Measurements from ENCODE around the gene MRNIP.

MRNIP gene

DNA sequence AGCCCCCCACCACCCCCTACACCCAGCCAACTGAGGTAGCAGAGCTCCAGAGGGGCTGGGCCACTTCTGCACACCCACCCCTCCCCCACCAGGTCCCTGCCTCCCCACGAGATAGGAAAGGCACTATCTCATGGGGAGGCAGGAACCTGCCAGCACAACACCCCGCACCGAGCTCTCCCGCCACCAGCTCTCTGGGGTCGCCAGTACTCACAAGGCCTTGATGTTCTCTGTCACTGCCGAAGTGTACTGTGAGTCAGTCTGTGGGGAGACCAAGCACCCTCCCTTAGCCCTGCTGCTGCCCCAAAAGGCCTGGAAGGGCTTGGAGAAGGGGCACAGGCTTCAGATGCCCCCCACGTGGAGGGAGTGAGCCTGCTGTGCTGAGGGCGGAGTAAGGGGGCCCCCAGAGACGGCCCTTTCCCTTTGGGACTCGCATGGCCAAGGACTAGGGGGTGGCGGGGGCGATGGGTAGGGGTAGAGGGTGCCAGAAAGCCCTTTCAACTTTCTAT is 57.9 kb downstream of the MRNIP start:
- no peak for DNase-seq (ENCODE audit: extremely low read depth, low read depth)
- TF ChIP-seq CTCF (IDR thresholded peaks at IDR 0.05; ENCODE audit: low read depth, low read length), result no peak

DNA sequence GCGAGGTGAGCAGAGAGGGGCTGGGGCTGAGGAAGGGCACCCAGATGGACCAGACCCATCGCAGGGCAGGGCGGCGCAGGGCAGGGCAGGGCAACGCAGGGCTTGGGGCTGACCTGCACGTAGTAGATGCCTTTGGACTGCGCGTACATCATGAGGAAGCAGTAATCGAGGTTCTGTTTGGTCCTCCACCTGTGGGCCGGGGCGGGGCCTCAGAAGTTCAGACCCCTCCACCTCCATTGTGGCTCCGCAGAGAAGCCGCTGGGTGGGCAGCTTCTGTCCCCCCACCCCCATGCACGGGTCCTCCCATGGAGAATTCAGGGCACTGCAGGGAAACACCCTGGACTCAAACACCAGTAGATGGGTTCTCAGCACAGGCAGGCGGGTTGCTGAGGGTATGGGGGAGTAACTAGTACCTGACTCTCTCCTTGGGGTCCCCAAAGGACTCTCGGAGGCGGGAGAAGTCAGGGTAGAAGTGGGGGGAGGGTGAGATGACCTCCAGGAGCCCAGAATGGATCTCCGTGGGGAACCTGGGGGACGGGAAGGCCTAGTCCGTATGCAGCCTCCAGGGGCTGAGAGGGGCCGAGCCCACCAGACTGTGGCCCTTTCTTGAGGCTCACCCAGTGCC is 58.4 kb downstream of the MRNIP start:
- TF ChIP-seq CTCF (IDR thresholded peaks at IDR 0.05; ENCODE audit: low read depth, low read length), result no peak
- DNase-seq (ENCODE audit: extremely low read depth, low read depth), result no peak

- no peak for DNase-seq (ENCODE audit: extremely low read depth, low read depth)
- no peak for TF ChIP-seq CTCF (IDR thresholded peaks at IDR 0.05; ENCODE audit: low read depth, low read length)
Observed at GRCh38 chr5:179799644-179799973, 59.0 kb downstream of the MRNIP start.

DNA sequence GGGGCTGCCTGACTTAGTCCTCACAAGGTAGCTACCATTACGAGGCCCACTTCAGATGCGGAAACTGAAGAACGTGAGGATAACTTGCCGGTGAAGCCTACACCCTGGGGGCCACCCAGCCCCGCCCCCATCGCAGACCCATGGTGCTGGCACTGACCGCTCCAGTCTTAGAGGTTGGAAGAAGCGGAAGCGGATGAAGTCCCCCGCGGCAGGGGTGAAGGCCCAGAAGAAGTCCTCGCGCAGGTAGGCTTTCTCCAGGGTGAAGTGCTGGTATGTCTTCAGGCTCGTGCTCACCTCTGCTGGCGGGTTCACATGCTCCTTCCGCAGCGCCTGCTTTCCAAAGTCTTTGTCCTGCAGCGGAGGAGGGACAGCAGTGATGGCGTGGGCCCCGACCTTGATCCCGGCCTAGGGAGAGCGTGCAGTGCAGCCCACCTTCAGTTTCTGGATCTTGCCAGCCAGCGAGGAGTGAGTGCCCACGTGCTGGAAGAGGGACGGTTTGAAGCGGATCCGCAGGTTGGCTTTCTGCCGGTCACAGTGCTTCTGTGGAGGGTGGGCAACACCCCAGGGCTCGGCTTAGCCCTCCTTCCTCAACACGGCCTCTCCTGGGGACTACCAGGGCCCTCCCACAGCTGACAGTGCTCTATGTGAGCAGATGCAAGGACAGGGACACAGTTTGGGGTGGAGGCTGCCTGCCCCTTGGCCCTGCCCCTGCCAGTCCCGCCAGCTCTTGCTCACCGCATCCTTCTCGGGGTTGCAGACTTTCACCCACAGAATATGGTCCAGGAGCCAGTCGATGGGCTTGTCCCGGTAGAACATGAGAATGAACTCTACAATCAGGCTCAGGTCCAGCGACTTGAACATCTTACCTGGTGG is 59.6 kb downstream of the MRNIP start:
- TF ChIP-seq CTCF (IDR thresholded peaks at IDR 0.05; ENCODE audit: low read depth, low read length), result no peak
- no peak for DNase-seq (ENCODE audit: extremely low read depth, low read depth)

DNA sequence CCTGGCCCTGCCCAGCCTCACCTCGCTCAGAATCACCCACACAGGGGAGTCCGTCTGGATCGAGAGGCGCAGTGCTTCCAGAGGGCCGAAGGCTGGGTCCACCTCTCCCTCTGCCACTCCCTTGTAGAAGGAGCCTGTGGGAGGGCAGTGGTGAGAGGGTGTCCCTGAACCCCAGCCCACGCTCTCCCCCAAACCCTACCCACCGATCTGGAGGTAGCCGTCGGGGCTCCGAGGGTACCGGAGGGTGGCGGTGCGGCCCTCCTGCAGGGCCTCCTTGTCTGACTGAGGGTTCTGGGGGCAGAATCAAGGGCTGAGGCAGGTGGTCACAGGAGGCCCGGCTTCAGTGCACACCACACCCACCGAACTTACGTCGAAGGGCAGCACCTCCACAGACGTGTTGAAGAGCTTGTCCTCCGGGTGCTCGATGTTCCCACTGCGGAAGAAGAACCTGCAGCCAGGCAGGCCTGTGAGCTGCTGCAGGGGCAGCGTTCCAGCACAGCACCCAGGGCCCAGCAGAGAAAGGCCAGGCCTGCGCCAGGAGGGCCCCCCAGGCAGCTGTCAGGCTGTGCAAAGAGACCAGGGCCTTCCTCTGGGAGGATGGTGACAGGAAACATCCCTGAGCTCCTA is 60.4 kb downstream of the MRNIP start:
- TF ChIP-seq CTCF (IDR thresholded peaks at IDR 0.05; ENCODE audit: low read depth, low read length), result no peak
- no peak for DNase-seq (ENCODE audit: extremely low read depth, low read depth)

DNA sequence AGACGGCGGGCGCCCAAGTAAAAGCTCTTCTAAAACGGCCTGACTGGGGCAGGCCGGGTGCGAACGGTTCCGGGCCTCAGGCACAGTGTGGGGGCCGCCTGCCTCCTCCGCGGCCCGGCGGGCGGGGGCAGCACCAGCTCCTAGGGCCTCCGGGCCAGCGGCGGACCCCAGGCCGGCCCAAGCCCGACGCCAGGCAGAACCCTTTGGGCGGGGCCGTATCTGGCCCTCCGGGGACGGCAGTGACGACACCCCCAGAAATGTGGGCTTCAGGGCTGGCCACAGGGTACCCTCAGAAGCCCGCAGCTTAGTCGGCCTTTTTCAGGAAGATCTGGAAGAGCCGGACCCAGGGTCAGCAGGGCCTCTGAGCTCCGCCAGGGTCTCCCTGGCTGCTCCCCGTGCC is 60.9 kb downstream of the MRNIP start:
- DNase-seq (ENCODE audit: extremely low read depth, low read depth), result no peak
- no peak for TF ChIP-seq CTCF (IDR thresholded peaks at IDR 0.05; ENCODE audit: low read depth, low read length)
